Embryonic facial prominence (tissue), 1 donor: Measurements from ENCODE around the gene NDUFS7.
"Not testable (repeated sequence)": the region's sequence is repeated elsewhere in the genome, so short reads cannot be mapped to it uniquely, and the experiment has no call there.

Experiments
- DNase-seq: peaks from one replicate; pipeline ENCODE4 v3.0.0-alpha.2; 2016; ENCODE audit errors: extremely low spot score

NDUFS7 gene

DNA sequence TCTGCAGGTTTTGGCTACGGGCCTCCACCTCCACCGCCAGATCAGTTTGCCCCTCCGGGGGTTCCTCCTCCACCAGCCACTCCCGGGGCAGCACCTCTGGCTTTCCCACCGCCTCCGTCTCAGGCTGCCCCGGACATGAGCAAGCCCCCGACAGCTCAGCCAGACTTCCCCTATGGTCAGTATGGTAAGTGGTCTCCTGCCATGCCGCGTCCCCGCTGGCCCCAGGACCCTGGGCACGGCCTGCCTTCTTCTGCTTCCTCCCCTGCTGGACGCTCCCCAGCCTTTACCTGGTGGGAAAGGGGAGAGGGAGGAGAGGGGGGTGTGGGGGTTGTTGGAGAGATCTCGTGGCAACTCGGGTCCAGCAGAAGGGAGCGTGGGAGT, 48.8 kb downstream of the NDUFS7 start:
- no peak for DNase-seq

DNA sequence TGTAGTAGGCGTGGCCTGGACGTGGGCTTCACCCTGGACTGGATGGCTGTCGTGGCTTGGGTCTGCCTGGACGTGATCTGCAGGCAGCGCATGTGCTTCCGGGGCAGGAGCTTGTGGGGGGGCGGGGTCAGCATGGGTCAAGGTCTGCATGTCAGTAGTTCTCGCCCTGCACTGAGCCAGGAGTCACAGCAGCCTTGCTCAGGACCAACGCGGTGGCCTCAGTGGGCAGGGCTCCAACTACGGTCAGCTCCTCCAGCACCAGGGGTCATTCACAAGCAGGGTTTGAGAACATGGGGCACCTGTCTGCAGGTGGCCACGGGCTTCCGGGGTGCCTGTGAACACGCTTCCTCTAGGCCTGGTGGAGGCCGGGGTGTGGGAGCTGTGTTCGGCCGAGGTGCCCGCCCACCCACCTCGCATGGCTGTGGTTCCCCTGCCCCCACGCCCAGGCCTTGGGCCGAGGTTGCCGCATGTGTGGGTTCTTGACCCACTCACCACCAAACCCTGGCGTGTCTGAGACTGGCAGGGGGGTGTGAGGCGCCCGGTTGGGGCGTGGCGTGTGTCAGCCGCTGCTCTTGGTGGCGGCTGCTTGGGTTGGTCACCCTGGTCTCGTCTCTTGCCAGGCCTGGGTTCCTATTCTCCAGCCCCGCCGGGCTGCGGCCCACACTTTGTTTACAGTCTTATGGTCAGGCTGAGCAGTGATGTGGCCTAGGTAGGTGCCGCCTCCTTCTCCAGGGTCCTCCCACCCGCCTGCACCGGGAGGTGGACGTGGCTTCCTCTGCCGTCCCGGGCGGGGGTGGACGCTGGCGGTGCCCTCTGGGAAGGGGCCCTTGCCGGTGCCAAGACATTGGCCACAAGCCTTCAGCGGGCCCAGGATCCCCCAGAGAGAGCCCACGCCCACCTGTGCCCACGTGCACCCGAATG, 49.7 kb downstream of the NDUFS7 start:
- DNase-seq, result no peak

DNA sequence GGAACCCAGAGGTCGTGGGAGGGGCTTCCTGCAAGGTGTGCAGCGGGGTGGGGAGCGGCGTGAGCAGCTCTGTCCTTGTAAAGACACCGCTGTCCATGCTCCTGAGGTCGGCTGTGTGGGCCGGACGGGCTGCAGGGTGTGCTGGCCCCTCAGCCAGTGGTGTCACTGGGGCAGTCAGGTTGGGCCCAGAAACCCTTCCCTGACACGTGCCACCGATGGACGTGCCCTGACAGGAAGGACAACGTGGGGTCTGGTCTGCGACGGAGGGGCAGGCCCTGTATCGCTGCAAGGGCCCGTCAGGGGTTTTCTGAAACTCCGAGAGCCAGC, 50.3 kb downstream of the NDUFS7 start:
- no peak for DNase-seq

DNA sequence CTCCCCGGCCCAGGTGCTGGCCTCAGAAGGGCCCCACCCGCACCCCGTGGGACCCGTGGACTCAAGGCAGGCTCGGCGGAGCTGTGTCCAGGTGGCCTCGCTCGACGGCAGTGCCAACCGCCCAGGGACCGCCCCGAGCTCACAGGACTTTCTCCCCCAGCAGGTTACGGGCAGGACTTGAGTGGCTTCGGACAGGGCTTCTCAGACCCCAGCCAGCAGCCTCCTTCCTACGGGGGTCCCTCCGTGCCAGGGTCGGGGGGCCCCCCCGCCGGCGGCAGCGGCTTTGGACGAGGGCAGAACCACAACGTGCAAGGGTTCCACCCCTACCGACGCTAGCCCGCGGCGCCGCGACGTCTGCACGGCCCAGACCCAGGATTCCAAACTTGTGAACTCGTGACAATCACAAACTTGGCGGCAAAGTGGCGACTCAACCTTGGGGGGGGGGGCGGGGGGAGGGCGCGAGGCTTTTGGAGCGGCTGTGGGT, 50.9 kb downstream of the NDUFS7 start:
- DNase-seq, result no peak

DNA sequence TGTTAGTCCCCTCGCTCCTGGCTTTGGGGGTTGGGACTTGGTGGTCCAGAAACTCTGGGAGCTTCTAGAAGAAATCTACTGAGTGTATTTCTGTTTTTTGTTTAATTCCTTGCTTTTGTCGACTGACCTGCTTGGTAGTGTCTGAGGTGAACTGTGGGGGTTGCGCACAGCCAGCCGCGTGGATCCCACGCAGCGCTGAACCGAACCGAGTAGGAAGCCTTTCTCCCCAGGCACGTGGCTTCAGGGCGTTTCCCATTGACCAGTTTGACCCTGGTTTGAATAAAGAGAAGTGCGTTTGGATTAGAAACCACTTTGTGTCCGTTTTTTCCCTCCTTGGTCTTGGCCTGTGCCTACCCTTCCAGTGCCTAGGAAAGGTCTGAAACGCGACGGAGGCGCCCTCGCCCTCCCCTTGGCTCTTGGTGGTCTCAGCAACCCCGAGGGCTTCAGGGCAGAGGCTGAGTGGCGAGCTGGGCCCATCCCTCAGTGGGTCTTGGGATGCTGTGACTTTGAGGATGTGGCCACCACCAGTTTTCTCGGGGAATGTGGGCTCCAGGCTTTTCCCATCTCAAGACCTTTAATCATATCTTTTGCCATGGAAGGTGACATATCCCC, 51.8 kb downstream of the NDUFS7 start:
- no peak for DNase-seq

DNA sequence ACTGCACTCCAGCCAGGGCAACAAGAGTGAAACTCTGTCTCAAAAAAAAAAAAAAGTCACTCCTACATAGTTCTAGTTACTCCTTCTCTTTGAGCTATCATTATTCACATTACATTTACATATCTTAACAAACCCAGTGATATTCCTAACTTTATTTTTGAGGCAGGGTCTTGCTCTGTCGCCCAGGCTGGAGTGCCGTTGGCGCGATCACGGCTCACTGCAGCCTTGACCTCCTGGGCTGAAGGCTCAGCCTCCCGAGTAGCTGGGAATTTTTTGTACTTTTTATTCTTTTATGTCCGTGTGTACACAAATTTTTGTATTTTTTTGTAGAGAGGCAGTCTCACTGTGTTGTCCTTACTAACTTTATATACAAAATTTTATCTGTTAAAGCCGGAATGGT, 53.9 kb downstream of the NDUFS7 start:
- DNase-seq, result no peak

DNA sequence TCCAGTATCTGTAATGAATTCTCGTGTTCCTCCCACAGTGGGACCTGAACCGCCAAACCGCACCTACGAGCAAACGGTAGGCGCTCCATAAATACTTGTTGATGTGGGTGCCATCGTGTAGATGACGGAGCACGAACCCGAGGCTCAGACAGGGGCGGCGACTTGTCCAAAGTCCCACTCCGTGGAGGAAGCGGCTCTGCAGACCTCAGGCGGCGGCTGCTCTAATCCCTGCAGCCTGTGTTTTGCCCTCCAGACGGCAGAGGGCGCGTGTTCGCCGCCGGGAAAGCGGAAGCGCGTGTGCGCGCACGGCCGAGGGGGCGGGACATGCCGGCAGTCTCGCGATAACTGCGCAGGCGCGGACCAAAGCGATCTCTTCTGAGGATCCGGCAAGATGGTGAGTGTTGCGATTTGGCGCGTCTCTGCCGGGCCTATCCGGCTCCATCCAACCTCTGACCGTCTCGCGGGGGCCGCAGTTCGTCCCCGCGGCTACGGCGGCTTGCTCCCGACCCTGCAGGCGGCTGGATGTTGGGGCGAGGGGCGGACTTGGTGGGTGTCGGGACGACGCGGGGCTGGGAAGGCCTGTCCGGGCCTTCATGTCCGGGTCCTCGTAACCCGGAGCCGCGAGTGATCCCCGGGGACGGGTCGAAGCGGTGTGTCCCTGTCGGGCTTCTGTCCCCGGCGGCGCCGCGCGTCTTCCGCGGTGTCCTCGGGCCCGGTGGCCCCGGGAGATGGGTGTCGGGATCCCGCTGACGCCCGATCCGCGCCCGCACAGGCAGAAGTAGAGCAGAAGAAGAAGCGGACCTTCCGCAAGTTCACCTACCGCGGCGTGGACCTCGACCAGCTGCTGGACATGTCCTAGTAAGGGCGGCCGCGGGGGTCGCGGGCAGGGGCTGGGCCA, 54.6 kb downstream of the NDUFS7 start, which contains the start of gene RPS15:
Gene RPS15 (plus strand): TSS at position 362 of the 898 bp plus-strand sequence. CDS start 30 bp downstream, at position 392.
- DNase-seq, result peak; percentile 92

DNA sequence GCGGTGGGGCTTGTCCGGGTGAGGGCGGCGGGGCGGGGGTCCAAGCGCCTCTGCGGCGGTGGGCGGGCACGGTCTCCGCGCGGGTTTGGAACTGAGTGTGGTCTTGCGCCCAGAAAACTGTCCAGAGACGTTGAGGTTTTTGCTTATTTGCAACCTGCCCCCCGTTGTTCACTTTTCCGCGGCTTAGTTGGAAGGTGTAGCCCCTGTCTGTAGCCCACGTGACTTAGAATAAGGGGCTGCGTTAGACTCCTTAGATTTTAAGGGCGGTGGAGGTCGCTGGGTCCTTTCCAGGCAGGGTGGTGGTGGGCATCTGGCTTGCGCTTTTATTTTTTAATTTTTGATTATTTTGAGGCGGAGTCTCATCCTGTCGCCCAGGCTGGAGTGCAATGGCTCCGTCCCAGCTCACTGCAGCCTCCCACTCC, 55.2 kb downstream of the NDUFS7 start:
- DNase-seq, result no peak

DNA sequence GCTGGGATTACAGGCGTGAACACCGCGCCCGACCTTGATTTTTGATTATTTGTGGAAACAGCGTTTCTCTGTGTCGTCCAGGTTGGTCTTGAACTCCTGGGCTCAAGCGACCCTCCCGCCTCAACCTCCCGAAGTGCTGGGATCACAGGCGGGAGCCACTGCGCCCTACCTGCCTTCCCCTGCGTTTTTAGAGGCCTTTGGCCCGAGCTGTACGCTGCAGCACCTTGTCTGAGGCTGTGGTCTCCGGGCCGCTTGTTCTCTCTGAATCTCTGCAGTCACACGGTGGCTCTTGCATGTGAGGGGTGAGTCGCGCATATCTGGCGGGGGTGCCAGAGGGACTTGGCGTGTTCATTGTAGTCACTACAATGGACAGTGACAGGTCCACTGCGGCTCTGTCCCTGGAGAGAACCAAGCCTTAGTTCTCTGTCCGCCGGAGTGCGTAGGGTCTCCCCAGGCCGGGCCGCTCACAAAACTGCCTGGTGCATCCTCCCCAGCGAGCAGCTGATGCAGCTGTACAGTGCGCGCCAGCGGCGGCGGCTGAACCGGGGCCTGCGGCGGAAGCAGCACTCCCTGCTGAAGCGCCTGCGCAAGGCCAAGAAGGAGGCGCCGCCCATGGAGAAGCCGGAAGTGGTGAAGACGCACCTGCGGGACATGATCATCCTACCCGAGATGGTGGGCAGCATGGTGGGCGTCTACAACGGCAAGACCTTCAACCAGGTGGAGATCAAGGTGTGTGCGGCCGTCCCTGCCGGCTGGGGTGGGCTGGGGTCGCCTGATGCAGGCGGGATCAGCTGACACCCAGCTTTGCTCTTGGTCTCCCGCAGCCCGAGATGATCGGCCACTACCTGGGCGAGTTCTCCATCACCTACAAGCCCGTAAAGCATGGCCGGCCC, 56.1 kb downstream of the NDUFS7 start:
- DNase-seq, result not testable (repeated sequence)

DNA sequence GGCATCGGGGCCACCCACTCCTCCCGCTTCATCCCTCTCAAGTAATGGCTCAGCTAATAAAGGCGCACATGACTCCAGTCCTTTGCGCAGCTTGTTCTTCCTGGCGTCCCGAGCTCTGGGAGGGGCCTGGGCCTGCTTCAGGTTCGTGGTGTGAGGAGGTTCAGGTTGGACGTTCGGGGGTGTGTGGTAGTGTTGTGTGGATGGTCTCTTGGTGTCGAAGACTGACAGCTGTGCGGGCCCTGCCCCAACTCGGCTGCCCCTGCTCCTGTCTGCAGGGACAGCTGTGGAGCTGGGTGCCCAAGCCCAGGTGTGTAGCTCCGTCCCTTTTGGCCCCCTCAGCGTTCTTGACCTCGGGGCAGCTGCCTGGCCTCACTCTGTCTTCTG, 56.7 kb downstream of the NDUFS7 start:
- DNase-seq, result no peak

DNA sequence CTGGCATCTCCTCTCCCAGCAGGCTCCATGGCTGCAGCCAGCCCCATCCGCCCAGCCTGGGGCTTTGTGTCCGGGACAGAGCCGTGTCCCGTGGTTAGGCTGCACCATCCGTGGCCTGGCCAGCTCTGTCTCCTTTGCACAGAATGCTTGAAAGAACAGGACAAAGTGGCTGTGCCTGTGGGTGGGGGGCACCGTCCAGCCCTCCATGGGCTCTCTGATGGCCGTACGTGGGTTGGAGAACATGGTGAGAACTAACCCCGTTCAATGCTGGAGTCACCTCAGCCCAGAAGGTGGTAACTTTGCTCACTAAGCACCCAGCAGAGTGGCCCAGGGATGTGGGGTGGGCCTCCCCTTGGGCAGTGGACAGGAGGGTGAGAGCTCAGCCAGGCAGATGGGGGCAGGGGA, 57.3 kb downstream of the NDUFS7 start:
- DNase-seq, result no peak

DNA sequence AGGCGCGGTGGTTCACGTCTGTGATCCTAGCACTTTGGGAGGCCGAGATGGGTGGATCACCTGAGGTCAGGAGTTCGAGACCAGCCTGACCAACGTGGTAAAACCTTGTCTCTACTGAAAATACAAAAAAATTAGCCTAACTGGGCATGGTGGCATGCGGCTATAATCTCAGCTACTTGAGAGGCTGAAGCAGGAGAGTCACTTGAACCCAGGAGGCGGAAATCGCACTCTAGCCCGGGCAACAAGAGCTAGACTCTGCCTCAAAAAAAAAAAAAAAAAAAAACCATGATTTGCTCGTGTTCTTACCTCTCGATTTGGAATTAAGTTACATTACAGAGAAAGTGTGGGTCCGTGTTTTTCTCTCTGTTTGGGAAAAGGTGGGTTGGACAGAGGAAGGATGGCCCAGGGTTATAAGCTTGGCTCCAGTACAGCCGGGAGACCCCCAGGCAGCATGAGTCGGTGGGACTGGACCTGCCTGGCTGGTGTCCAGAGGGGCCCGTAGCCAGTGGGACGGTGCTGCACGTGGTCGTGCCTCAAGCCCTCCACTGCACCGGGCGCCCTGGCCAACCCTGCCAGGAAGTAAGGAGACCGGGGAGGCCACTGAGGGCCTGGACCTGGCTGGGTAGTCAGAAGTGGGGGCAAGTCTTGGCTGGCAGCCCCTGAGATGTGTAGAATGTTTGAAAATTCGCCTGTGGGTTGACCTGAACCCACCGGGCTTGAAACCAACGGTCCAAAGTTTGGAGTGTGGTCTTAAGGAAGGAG, 58.2 kb downstream of the NDUFS7 start:
- no peak for DNase-seq
